ENCODE measurements around the gene ZMAT2.

DNA sequence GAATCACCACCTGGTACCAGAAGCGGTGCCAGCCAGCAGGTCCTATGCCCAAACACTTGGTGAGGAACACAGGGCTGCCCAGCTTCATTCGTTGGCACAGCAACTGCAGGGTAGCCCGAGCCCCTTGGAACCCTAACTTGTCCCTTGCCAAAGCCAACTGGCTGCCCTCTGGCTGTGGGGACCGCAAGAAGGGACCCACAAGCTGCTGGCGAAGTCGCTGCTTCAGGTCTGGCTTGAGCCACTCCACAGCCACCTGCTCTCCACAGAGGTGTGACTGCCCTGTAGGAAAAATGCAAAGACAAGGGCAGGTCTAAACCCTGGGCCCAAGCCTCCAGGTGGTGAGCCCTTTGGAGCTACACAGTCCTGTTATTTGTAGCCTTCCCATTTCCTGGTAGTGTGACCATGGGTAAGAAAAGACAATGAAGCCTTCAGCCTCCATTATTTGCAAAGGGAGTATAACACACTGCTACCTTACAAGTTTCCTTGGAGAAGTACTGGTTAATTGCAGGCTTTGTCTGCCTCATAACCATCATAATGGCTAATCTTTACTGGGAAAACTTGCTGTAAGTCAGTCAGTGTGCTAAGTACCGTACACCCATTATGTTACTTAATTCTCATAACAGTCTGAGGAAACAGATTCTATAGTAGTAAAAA, 28.6 kb upstream of the ZMAT2 start:
- TF ChIP-seq EZH2phosphoT487 (IDR thresholded peaks at IDR 0.05; ENCODE audit: borderline replicate concordance) = no peak
- TF ChIP-seq, protein P1, sequence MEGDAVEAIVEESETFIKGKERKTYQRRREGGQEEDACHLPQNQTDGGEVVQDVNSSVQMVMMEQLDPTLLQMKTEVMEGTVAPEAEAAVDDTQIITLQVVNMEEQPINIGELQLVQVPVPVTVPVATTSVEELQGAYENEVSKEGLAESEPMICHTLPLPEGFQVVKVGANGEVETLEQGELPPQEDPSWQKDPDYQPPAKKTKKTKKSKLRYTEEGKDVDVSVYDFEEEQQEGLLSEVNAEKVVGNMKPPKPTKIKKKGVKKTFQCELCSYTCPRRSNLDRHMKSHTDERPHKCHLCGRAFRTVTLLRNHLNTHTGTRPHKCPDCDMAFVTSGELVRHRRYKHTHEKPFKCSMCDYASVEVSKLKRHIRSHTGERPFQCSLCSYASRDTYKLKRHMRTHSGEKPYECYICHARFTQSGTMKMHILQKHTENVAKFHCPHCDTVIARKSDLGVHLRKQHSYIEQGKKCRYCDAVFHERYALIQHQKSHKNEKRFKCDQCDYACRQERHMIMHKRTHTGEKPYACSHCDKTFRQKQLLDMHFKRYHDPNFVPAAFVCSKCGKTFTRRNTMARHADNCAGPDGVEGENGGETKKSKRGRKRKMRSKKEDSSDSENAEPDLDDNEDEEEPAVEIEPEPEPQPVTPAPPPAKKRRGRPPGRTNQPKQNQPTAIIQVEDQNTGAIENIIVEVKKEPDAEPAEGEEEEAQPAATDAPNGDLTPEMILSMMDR (conservative IDR thresholded peaks at IDR 0.05; ENCODE audit: low read length) = no peak

Data from Loucy (cell line).